ENCODE measurements around the gene SDHAF2.
"Not testable (repeated sequence)": the region's sequence is repeated elsewhere in the genome, so short reads cannot be mapped to it uniquely, and the experiment has no call there.

Gene SDHAF2

DNA sequence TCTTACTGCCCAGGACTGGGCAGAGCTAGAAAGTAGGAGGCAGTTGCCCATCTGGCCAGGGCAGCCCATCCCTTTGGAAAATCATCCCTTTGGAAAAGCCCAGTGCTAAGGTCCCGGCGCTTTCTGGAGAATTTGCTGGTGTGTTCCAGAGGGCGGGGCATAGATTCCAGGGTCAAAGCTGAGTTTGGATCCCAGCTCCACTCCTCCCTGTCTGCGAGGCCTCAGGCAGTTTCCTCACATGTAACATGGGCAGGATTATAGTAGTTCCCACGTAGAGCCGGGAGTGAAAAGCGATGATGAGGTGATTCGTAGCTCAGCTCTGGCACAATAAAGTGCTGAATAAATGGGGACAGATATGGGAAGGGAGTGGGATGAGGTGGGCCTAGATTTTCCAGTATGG lies 47.2 kb downstream of the SDHAF2 start:
- DNase-seq = no peak

DNA sequence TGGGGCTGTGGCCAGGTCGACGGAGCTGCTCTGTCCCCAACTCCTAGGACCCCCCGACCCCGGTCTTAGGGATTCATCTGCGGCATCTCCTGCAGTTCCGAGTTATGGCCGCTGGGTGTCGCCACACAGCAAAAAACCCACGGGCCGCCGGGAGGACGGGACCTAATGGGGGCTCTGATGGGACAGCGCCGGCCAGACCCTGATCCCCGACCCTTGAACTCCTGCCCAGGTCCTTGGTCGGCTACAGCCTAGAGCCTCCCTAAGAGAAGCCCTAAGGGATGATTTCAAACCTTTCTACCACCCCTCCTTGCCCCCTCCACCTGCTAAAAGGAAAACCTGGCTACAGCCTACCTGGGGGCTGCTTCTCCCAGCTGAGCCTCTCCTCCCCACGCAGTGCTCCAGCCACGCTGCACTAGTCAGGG lies 47.8 kb downstream of the SDHAF2 start:
- peak; percentile 43 for DNase-seq

DNA sequence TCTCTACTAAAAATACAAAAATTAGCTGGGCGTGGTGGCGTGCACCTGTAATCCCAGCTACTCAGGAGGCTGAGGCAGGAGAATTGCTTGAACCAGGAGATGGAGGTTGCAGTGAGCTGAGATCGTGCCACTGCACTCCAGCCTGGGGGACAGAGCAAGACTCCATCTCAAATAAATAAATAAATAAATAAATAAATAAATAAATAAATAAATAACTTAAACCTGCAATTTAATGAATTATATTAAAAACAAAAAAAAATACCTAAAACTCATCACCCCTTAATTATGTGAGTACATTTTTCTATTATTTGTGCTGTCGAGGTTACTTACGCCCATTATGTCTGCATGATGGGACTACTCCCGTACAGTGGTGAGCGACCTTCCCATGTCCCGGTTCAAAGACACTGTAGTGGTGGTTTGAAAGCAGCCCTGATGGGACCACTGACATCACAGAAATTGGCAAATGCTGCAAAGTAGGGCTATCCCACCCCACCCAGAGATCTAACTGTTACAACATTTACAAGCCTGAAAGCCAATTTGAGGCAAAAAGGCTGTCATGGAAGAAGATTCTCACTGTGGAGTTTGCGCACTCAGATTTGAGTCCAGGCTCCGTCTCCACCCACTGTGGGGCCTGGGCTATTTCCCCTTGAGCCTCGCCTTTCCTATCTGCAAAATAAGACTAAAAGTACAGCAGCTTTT lies 49.6 kb downstream of the SDHAF2 start:
- DNase-seq = not testable (repeated sequence)

DNA sequence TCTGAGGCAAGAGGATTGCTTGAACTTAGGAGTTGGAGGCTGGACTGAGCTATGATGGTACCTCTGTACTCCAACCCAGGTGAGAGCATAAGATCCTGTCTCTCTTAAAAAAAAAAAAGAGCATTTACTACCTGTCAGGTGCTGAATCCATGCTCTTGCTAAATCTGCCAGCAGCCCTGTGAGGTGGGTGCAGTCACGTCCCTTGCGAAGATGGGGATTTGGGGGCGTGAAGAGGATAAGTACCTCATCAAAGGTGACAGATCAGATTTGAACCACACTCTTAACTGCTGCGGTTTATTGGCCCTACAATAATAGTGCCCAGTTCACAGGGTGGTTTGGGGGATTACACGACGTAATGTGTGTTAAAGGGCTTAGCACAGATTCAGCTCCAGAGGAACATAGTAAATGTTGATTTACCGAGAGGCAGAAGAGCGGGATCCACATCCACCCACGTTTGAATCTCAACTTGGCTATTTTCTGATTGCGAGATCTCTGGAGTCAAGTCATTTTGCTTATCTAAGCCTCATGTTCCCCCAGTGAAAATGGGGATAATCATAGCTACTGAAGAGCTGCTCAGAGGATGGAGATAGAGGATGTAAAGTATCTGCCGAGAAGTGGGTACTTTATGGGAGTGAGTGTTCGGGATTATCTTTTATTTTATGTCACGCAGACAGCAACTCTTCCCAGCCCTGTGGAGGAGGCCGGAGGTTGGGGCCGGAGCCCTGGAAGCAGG lies 50.5 kb downstream of the SDHAF2 start:
- no peak for DNase-seq

- no peak for DNase-seq
Observed at GRCh38 chr11:61480994-61481335, 51.0 kb downstream of the SDHAF2 start.

GRCh38 chr11:61481806-61482205 lies 51.9 kb downstream of the SDHAF2 start:
- DNase-seq = no peak

GRCh38 chr11:61482513-61482912 lies 52.6 kb downstream of the SDHAF2 start:
- no peak for DNase-seq

DNA sequence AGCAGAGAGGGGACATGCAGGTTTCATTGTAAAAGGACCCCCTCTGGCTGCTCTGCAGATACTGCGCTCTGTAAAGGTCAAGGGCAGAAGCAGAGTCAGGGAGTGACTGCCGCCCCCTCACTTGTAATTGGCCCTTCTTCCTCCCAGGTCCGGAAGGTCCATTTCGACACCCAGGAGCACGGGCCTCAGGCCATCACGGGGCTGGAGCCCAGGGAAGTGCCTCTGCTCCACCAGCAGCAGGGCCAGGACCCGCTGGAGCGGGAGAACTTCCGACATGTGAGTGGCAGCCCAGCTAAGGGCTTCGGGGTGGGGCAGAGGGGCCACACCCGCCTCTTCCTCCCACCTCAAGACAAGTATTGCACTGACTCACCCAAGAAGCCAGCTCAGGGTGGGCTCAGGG lies 54.6 kb downstream of the SDHAF2 start:
- no peak for DNase-seq

DNA sequence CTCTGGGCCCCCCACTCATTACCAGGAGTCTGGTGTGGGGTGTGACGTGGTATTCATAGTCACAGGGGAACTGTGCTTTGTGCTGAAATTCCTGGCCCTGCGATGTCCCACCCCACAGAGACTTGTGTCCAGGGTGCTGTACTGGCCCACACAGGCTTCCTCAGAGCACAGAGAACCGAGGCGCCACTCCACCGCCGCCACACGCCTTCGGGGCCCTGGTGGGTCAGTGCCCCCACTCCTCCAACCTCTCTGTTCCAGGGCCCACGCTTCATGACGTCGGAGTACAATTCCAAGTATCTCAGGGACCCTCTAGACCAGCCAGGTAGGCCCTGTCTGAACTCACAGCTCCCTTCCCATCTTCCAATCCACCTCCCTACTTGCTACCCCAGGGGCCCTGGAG lies 55.2 kb downstream of the SDHAF2 start:
- no peak for DNase-seq

- DNase-seq = no peak
Observed at GRCh38 chr11:61486011-61486620, 56.2 kb downstream of the SDHAF2 start.

- DNase-seq = no peak
Observed at GRCh38 chr11:61486779-61487178, 56.9 kb downstream of the SDHAF2 start.

- DNase-seq = no peak
Observed at GRCh38 chr11:61487342-61488025, 57.6 kb downstream of the SDHAF2 start.

DNA sequence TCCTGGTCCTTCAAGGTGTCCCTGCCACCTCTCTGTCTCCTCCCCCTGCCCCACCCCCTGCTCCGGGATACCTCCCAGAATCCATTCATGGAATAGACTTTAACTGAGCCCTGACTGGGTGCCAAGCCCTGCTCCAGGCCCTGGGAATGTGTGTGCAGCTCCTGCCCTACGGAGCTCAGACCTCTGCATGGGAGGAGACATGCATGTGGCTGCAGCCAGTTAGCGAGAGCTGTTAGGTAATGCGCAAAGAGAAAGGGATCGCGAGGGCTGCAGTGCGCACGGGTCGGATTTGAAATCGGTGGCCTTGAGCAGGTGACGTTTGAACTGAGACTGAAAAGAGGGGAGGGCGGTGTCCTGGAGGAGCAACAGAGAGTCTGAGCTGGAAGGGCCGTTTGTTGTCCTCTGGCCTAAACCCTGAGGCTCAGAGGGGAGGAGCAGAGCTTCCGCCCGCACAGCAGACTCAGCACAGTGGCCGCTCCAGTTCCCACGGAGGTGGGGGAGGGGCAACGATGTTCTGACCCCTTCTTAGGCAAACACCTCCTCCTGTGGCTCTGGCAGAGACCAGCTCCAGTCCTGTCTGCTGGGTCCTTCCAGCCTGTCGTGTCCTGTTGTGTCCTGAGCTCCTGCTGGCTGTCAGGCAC lies 58.8 kb downstream of the SDHAF2 start:
- DNase-seq = no peak

- no peak for DNase-seq
Observed at GRCh38 chr11:61489833-61490721, 60.2 kb downstream of the SDHAF2 start.

- DNase-seq = no peak
Observed at GRCh38 chr11:61491736-61492395, 61.9 kb downstream of the SDHAF2 start.

DNA sequence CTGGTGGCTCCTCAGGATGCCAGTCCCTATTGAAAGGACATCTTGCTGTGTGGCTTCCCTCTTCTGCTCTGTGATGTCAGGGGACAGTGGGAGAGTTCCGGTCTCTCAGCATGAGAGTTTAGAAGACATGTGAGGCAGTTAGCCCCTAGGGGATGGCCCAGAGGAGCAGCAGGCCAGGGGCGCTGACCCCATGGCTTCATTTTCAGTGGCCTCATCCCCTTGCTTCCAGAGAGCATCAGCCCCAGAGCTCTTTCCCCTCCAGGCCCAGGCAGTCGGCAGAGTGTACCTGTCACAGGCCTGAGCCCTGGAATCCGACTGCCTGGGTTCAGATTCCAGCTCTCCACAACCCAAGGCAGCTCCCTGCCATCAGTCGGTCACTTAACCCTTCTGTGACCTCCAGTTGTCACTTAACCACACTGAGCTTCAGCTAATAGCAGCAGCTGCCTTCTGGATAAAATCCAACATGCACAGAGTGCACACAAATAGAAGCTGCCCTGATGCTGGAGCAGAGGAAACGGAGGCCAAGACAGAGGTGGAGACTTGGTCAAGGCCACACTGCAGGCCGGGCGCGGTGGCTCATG lies 64.5 kb downstream of the SDHAF2 start:
- DNase-seq = no peak

- no peak for DNase-seq
Observed at GRCh38 chr11:61495801-61496601, 66.1 kb downstream of the SDHAF2 start.
